PFSK-1 (cell line): ENCODE measurements around the gene ARCN1.

Source experiments
- FOXP2 ChIP-seq: optimal IDR thresholded peaks from 2 replicates; pipeline ENCODE3; 2011; ENCODE audit warnings: borderline replicate concordance, control low read depth, inconsistent platforms; ENCODE audit not compliant: insufficient read depth; ENCODE audit errors: extremely low read length, extremely low read depth
- POLR2AphosphoS5 ChIP-seq: IDR thresholded peaks from 2 replicates; pipeline ENCODE4 v1.6.1; 2012; ENCODE audit warnings: low read depth, mild to moderate bottlenecking, control low read depth, low read length, moderate library complexity
- REST ChIP-seq, 2 experiments: IDR thresholded peaks; 2 replicates each; pipeline versions ENCODE4 v1.6.1 to v1.8.0; 2011 to 2012; ENCODE audit warnings: low read depth in 2 of 2, low read length in 2 of 2, control low read depth in 1 of 2, inconsistent platforms in 1 of 2, mild to moderate bottlenecking in 1 of 2, moderate library complexity in 1 of 2; ENCODE audit not compliant: insufficient read depth in 1 of 2
- SIN3A ChIP-seq: IDR thresholded peaks from 2 replicates; pipeline ENCODE4 v1.6.1; 2012; ENCODE audit warnings: mild to moderate bottlenecking, low read length, moderate library complexity, borderline replicate concordance; ENCODE audit not compliant: insufficient read depth
- TAF1 ChIP-seq: IDR thresholded peaks from 2 replicates; pipeline ENCODE4 v1.6.1; 2012; ENCODE audit warnings: low read length, control low read depth, borderline replicate concordance; ENCODE audit not compliant: insufficient read depth

The ARCN1 gene

GRCh38 chr11:118646393-118646792 is 74.2 kb downstream of the ARCN1 start:
- no peak for TF ChIP-seq TAF1
- TF ChIP-seq REST (IDR thresholded peaks at IDR 0.05; ENCODE audit: insufficient read depth in 1 of 2, low read depth in 2 of 2, low read length in 2 of 2) = no peak
- no peak for TF ChIP-seq POLR2AphosphoS5
- no peak for TF ChIP-seq FOXP2
- no peak for TF ChIP-seq SIN3A

DNA sequence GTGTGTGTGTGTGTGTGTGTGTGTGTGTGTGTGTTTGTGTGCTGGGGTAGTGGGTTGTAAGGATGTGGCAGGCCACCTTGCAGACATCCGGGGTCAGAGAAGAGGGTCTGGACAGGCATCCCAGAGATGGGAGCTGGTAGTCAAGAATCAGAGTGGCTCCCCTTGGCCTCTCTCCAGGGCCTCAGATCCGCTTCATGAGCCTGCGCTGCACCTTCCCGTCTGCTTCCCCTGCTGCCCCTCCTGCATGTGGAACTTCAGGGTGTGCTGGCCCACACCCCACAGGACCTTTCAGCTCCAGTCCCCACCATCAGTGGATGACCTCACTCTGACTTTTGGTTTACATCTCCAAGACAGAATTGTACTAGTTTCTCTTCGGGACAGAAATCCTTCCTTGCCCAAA is 76.1 kb downstream of the ARCN1 start:
- TF ChIP-seq POLR2AphosphoS5 = no peak
- TF ChIP-seq TAF1 = no peak
- TF ChIP-seq SIN3A = no peak
- TF ChIP-seq FOXP2 = no peak
- TF ChIP-seq REST (IDR thresholded peaks at IDR 0.05; ENCODE audit: insufficient read depth in 1 of 2, low read depth in 2 of 2, low read length in 2 of 2) = no peak

- TF ChIP-seq REST (IDR thresholded peaks at IDR 0.05; ENCODE audit: insufficient read depth in 1 of 2, low read depth in 2 of 2, low read length in 2 of 2) (no peak), POLR2AphosphoS5 (no peak), FOXP2 (no peak), TAF1 (no peak), SIN3A (no peak)
Measured at GRCh38 chr11:118649941-118650340, 77.7 kb downstream of the ARCN1 start.

- TF ChIP-seq POLR2AphosphoS5 (no peak), REST (IDR thresholded peaks at IDR 0.05; ENCODE audit: insufficient read depth in 1 of 2, low read depth in 2 of 2, low read length in 2 of 2) (no peak), FOXP2 (no peak), SIN3A (no peak), TAF1 (no peak)
Measured at GRCh38 chr11:118650366-118650765, 78.2 kb downstream of the ARCN1 start.

- TF ChIP-seq REST (IDR thresholded peaks at IDR 0.05; ENCODE audit: insufficient read depth in 1 of 2, low read depth in 2 of 2, low read length in 2 of 2) = no peak
- TF ChIP-seq SIN3A = no peak
- no peak for TF ChIP-seq POLR2AphosphoS5
Measured at GRCh38 chr11:118651820-118652219, 79.6 kb downstream of the ARCN1 start.
